Measurements from ENCODE around the gene PAGR1. TPM values are rescaled to one million over a fixed set of nuclear protein-coding genes. Genes with fewer than 3 reads are reported as not detected.
A peak's percentile ranks its signal among the peaks of the same experiment; 100 is the strongest.

PAGR1 gene
- total RNA-seq, 2 donors from 2014 or later, result 26.8 to 26.9 TPM

- Mint-ChIP-seq H3K36me3 (ENCODE audit: low read depth) (peaks cover 80% of the 10 kb centered on the region), H3K27ac (peak overlapping the region; percentile 98), H3K4me1 (peaks cover 31% of the 10 kb centered on the region), H3K4me3 (peak overlapping the region; percentile 97), H3K9me3 (no peaks in the 10 kb centered on the region), H3K27me3 (no peaks in the 10 kb centered on the region)
- ATAC-seq (replicated peaks), result no peak
Measured at GRCh38 chr16:29806641-29807425, 9.1 kb upstream of the PAGR1 start.

- no peaks in the 10 kb centered on the region for H3K27me3 Mint-ChIP-seq
- H3K4me1 Mint-ChIP-seq, result peaks cover 31% of the 10 kb centered on the region
- H3K36me3 Mint-ChIP-seq (ENCODE audit: low read depth), result peaks cover 72% of the 10 kb centered on the region
- H3K27ac Mint-ChIP-seq, result peak overlapping the region; percentile 98
- no peaks in the 10 kb centered on the region for H3K9me3 Mint-ChIP-seq
- peak; percentile 39 for ATAC-seq (replicated peaks)
- peak overlapping the region; percentile 97 for H3K4me3 Mint-ChIP-seq
Measured at GRCh38 chr16:29807426-29808218, 8.3 kb upstream of the PAGR1 start.

GRCh38 chr16:29808219-29808900, 7.6 kb upstream of the PAGR1 start:
- no peak for ATAC-seq (replicated peaks)
- H3K9me3 Mint-ChIP-seq, result no peaks in the 10 kb centered on the region
- H3K4me3 Mint-ChIP-seq, result peak overlapping the region; percentile 97
- H3K27me3 Mint-ChIP-seq, result no peaks in the 10 kb centered on the region
- H3K4me1 Mint-ChIP-seq, result peaks cover 30% of the 10 kb centered on the region
- peaks cover 65% of the 10 kb centered on the region for H3K36me3 Mint-ChIP-seq (ENCODE audit: low read depth)
- H3K27ac Mint-ChIP-seq, result peak overlapping the region; percentile 98

GRCh38 chr16:29809031-29809747, 6.8 kb upstream of the PAGR1 start:
- H3K9me3 Mint-ChIP-seq, result no peaks in the 10 kb centered on the region
- H3K4me1 Mint-ChIP-seq, result peaks cover 29% of the 10 kb centered on the region
- H3K27me3 Mint-ChIP-seq, result no peaks in the 10 kb centered on the region
- peak overlapping the region; percentile 97 for H3K4me3 Mint-ChIP-seq
- ATAC-seq (replicated peaks), result no peak
- H3K27ac Mint-ChIP-seq, result peak overlapping the region; percentile 98
- H3K36me3 Mint-ChIP-seq (ENCODE audit: low read depth), result peaks cover 56% of the 10 kb centered on the region

GRCh38 chr16:29809850-29810698, 5.9 kb upstream of the PAGR1 start:
- no peak for ATAC-seq (replicated peaks)
- no peaks in the 10 kb centered on the region for H3K9me3 Mint-ChIP-seq
- peaks cover 30% of the 10 kb centered on the region for H3K4me1 Mint-ChIP-seq
- peak overlapping the region; percentile 97 for H3K4me3 Mint-ChIP-seq
- no peaks in the 10 kb centered on the region for H3K27me3 Mint-ChIP-seq
- peak overlapping the region; percentile 86 for H3K27ac Mint-ChIP-seq
- peaks cover 49% of the 10 kb centered on the region for H3K36me3 Mint-ChIP-seq (ENCODE audit: low read depth)

GRCh38 chr16:29810699-29811169, 5.2 kb upstream of the PAGR1 start:
- H3K4me3 Mint-ChIP-seq, result peak overlapping the region; percentile 97
- ATAC-seq (replicated peaks), result no peak
- H3K27me3 Mint-ChIP-seq, result no peaks in the 10 kb centered on the region
- peak overlapping the region; percentile 86 for H3K27ac Mint-ChIP-seq
- no peaks in the 10 kb centered on the region for H3K9me3 Mint-ChIP-seq
- peaks cover 46% of the 10 kb centered on the region for H3K36me3 Mint-ChIP-seq (ENCODE audit: low read depth)
- peaks cover 30% of the 10 kb centered on the region for H3K4me1 Mint-ChIP-seq

GRCh38 chr16:29811170-29811895, 4.6 kb upstream of the PAGR1 start:
- Mint-ChIP-seq H3K36me3 (ENCODE audit: low read depth) (peaks cover 52% of the 10 kb centered on the region), H3K4me1 (peaks cover 30% of the 10 kb centered on the region), H3K27ac (peak overlapping the region; percentile 86)

GRCh38 chr16:29811896-29812665, 3.9 kb upstream of the PAGR1 start, which contains the start of gene PRRT2:
Gene PRRT2, plus strand, starts transcription at chr16:29812193. Its CDS starts 862 bp downstream, at chr16:29813055.
- Mint-ChIP-seq H3K4me3 (peak within 1 kb of the TSS; percentile 97), H3K27ac (peak within 1 kb of the TSS; percentile 86), H3K9me3 (no peaks in the 10 kb centered on the region), H3K27me3 (no peaks in the 10 kb centered on the region), H3K4me1 (peaks cover 30% of the 10 kb centered on the region), H3K36me3 (ENCODE audit: low read depth) (peaks cover 59% of the 10 kb centered on the region)
- ATAC-seq (replicated peaks), result no peak

More at GRCh38 chr16:29811170-29811895, 4.6 kb upstream of the PAGR1 start:
- no peaks in the 10 kb centered on the region for H3K27me3 Mint-ChIP-seq
- no peaks in the 10 kb centered on the region for H3K9me3 Mint-ChIP-seq
- ATAC-seq (replicated peaks), result peak; percentile 65
- H3K4me3 Mint-ChIP-seq, result peak overlapping the region; percentile 97

GRCh38 chr16:29812754-29813643, 3.0 kb upstream of the PAGR1 start:
- Mint-ChIP-seq H3K4me1 (peaks cover 32% of the 10 kb centered on the region), H3K4me3 (peak overlapping the region; percentile 97)

GRCh38 chr16:29813644-29814562, 2.0 kb upstream of the PAGR1 start:
- no peaks in the 10 kb centered on the region for H3K9me3 Mint-ChIP-seq
- H3K27me3 Mint-ChIP-seq, result no peaks in the 10 kb centered on the region
- peaks cover 59% of the 10 kb centered on the region for H3K36me3 Mint-ChIP-seq (ENCODE audit: low read depth)
- no peak overlapping the region for H3K27ac Mint-ChIP-seq
- ATAC-seq (replicated peaks), result no peak
- peak overlapping the region; percentile 99 for H3K4me3 Mint-ChIP-seq
- peaks cover 36% of the 10 kb centered on the region for H3K4me1 Mint-ChIP-seq

More at GRCh38 chr16:29812754-29813643, 3.0 kb upstream of the PAGR1 start:
- no peaks in the 10 kb centered on the region for H3K9me3 Mint-ChIP-seq
- no peaks in the 10 kb centered on the region for H3K27me3 Mint-ChIP-seq
- H3K36me3 Mint-ChIP-seq (ENCODE audit: low read depth), result peaks cover 59% of the 10 kb centered on the region
- no peak for ATAC-seq (replicated peaks)
- no peak overlapping the region for H3K27ac Mint-ChIP-seq
